H9 (cell line): ENCODE data around the gene MAEA. TPM values are rescaled to one million over a fixed set of nuclear protein-coding genes. Genes with fewer than 3 reads are reported as not detected.

ENCODE experiments used
- DNase-seq: peaks from one replicate; pipeline ENCODE4 v3.0.0-alpha.2; 2017
- H2AFZ ChIP-seq: one replicate; pipeline ENCODE4 v1.6.1; 2013; ENCODE audit warnings: mild to moderate bottlenecking, low read length, control low read depth, moderate library complexity
- H2AK5ac ChIP-seq: 2 replicates; pipeline ENCODE4 v1.6.1; 2013; ENCODE audit warnings: low read length, control low read depth, mixed read lengths; ENCODE audit not compliant: insufficient read length
- H2BK120ac ChIP-seq: one replicate; pipeline ENCODE4 v1.6.1; 2013; ENCODE audit warnings: low read depth, mild to moderate bottlenecking, low read length, control low read depth, inconsistent platforms; ENCODE audit not compliant: poor library complexity, severe bottlenecking
- H2BK12ac ChIP-seq: 2 replicates; pipeline ENCODE4 v1.6.1; 2013; ENCODE audit warnings: low read length, control low read depth, mixed read lengths, low read depth; ENCODE audit not compliant: insufficient read length
- H2BK15ac ChIP-seq: 2 replicates; pipeline ENCODE4 v1.6.1; 2013; ENCODE audit warnings: low read depth, low read length, control low read depth
- H2BK20ac ChIP-seq: one replicate; pipeline ENCODE4 v1.6.1; 2013; ENCODE audit warnings: low read depth, mild to moderate bottlenecking, low read length, control low read depth, inconsistent platforms; ENCODE audit not compliant: poor library complexity, severe bottlenecking
- H2BK5ac ChIP-seq: 2 replicates; pipeline ENCODE4 v1.6.1; 2013; ENCODE audit warnings: low read length, control low read depth, mixed read lengths; ENCODE audit not compliant: insufficient read length
- H3K14ac ChIP-seq: 2 replicates; pipeline ENCODE4 v1.6.1; 2013; ENCODE audit warnings: low read length, control low read depth; ENCODE audit not compliant: insufficient read depth
- H3K18ac ChIP-seq: 2 replicates; pipeline ENCODE4 v1.6.1; 2013; ENCODE audit warnings: low read depth, mild to moderate bottlenecking, mixed read lengths, low read length, control low read depth; ENCODE audit not compliant: insufficient read length
- H3K23ac ChIP-seq: 2 replicates; pipeline ENCODE4 v1.6.1; 2013; ENCODE audit warnings: low read length, control low read depth, mixed read lengths, low read depth; ENCODE audit not compliant: insufficient read length
- H3K23me2 ChIP-seq: 2 replicates; pipeline ENCODE4 v1.6.1; 2013; ENCODE audit warnings: low read depth, mild to moderate bottlenecking, mixed read lengths, low read length, control low read depth; ENCODE audit not compliant: insufficient read length, poor library complexity, severe bottlenecking
- H3K27ac ChIP-seq: 2 replicates; pipeline ENCODE4 v1.5.1; 2013; ENCODE audit warnings: low read length, control low read depth, mixed read lengths, low read depth; ENCODE audit not compliant: insufficient read length
- H3K27me3 ChIP-seq: 2 replicates; pipeline ENCODE4 v1.6.1; 2013; ENCODE audit warnings: low read length, control low read depth, inconsistent platforms; ENCODE audit not compliant: insufficient read depth
- H3K4ac ChIP-seq: 2 replicates; pipeline ENCODE4 v1.6.1; 2013; ENCODE audit warnings: low read depth, mild to moderate bottlenecking, control low read depth, inconsistent platforms, low read length, moderate library complexity
- H3K4me1 ChIP-seq: 2 replicates; pipeline ENCODE4 v1.6.1; 2013; ENCODE audit warnings: low read length, control low read depth, inconsistent platforms; ENCODE audit not compliant: insufficient read depth
- H3K4me2 ChIP-seq: 2 replicates; pipeline ENCODE4 v1.6.1; 2013; ENCODE audit warnings: low read length, control low read depth, mixed read lengths; ENCODE audit not compliant: insufficient read length, insufficient read depth
- H3K56ac ChIP-seq: 2 replicates; pipeline ENCODE4 v1.6.1; 2013; ENCODE audit warnings: low read depth, mild to moderate bottlenecking, mixed read lengths, low read length, control low read depth; ENCODE audit not compliant: insufficient read length
- H3K79me1 ChIP-seq: 2 replicates; pipeline ENCODE4 v1.6.1; 2013; ENCODE audit warnings: low read depth, mild to moderate bottlenecking, moderate library complexity, low read length, control low read depth, inconsistent platforms; ENCODE audit not compliant: insufficient read depth, poor library complexity, severe bottlenecking
- H3K79me2 ChIP-seq: 2 replicates; pipeline ENCODE4 v1.6.1; 2013; ENCODE audit warnings: low read length, control low read depth, inconsistent platforms; ENCODE audit not compliant: insufficient read depth
- H3K9ac ChIP-seq: 2 replicates; pipeline ENCODE4 v1.6.1; 2013; ENCODE audit warnings: low read length, control low read depth, mixed read lengths; ENCODE audit not compliant: insufficient read length; ENCODE audit errors: extremely low read depth
- H3K9me3 ChIP-seq: one replicate; pipeline ENCODE4 v1.6.1; 2013; ENCODE audit warnings: low read depth, low read length, inconsistent platforms; ENCODE audit not compliant: control insufficient read depth
- H3T11ph ChIP-seq: one replicate; pipeline ENCODE4 v1.6.1; 2013; ENCODE audit warnings: mild to moderate bottlenecking, low read length, control low read depth, inconsistent platforms
- H4K20me1 ChIP-seq: one replicate; pipeline ENCODE4 v1.6.1; 2013; ENCODE audit not compliant: control insufficient read depth, insufficient read length, insufficient read depth
- H4K5ac ChIP-seq: 2 replicates; pipeline ENCODE4 v1.6.1; 2013; ENCODE audit warnings: low read depth, mild to moderate bottlenecking, mixed read lengths, low read length, control low read depth; ENCODE audit not compliant: insufficient read length
- H4K8ac ChIP-seq: replicated peaks from 2 replicates; pipeline ENCODE4 v1.6.1; 2013; ENCODE audit warnings: low read length, control low read depth, mixed read lengths, low read depth; ENCODE audit not compliant: insufficient read length
- H4K91ac ChIP-seq: 2 replicates; pipeline ENCODE4 v1.6.1; 2013; ENCODE audit warnings: low read depth, mild to moderate bottlenecking, moderate library complexity, mixed read lengths, low read length, control low read depth; ENCODE audit not compliant: insufficient read length
- H3K27ac Mint-ChIP-seq, 3 experiments: 2 replicates in 2 of 3; 3 replicates in 1 of 3; pipeline ENCODE4 v1.8.0; 2020 to 2021; ENCODE audit warnings: mixed read lengths in 3 of 3, mild to moderate bottlenecking in 1 of 3, moderate library complexity in 1 of 3
- H3K27me3 Mint-ChIP-seq: 2 replicates; pipeline ENCODE4 v1.8.0; 2021; ENCODE audit warnings: low read depth, mild to moderate bottlenecking, moderate library complexity, mixed read lengths
- H3K36me3 Mint-ChIP-seq, 3 experiments: 2 replicates in 2 of 3; 3 replicates in 1 of 3; pipeline ENCODE4 v1.8.0; 2020 to 2021; ENCODE audit warnings: low read depth in 3 of 3, mixed read lengths in 3 of 3; ENCODE audit not compliant: insufficient read depth in 1 of 3
- H3K4me1 Mint-ChIP-seq, 2 experiments: 2 replicates each; pipeline ENCODE4 v1.8.0; 2020; ENCODE audit warnings: mixed read lengths in 2 of 2
- H3K4me3 Mint-ChIP-seq, 2 experiments: 2 replicates in 1 of 2; 3 replicates in 1 of 2; pipeline ENCODE4 v1.8.0; 2020 to 2021; ENCODE audit warnings: mild to moderate bottlenecking in 2 of 2, mixed read lengths in 2 of 2, moderate library complexity in 1 of 2
- H3K9me3 Mint-ChIP-seq, 2 experiments: 2 replicates in 1 of 2; 3 replicates in 1 of 2; pipeline ENCODE4 v1.8.0; 2020; ENCODE audit warnings: mild to moderate bottlenecking in 2 of 2, mixed read lengths in 2 of 2, moderate library complexity in 1 of 2
- WGBS: extraction: QIAGEN DNeasy Blood & Tissue Kit; methylation state at CpG from one replicate; pipeline ENCODE4 v1.1.7; 2013; ENCODE audit warnings: missing lambda C conversion rate, low lambda C conversion rate, mixed read lengths; ENCODE audit not compliant: insufficient read length; ENCODE audit errors: extremely low coverage; 5-methylcytosine and 5-hydroxymethylcytosine counted together
- total RNA-seq: library from RNA; stranded (reverse); gene quantifications from 2 replicates; pipeline ENCODE4 v1.2.1, GENCODE V29; 2021
- TF ChIP-seq, protein P1 (sequence below): fragments of 200-600 bp; sonication (generic); conservative IDR thresholded peaks from 3 replicates; pipeline ENCODE4 v1.8.0; 2021; ENCODE audit warnings: antibody characterized with exemption, mild to moderate bottlenecking

MAEA gene
- total RNA-seq, 1 experiment from 2014 or later, result 85.6 TPM

DNA sequence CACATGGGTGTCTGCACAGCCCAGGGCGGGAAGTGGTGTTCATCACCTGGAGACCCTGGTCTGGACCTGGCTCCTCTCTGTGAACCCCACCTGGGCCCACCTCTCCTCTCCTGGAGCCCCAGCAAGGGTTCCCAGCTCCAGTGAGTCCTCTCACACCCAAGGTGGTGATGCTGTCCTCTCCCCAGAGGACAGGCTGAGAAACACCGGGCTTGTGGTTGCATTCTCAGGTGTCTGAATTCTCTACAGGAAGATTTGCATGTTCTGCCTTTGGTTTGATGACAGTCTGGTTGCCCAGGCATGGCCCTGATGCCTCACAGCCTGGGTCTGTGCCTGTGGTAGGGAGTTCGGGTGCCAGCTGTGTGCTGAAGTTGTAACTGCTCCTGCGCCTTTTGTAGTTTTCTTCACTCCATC, 3.8 kb downstream of the MAEA start:
- Histone ChIP-seq H3K4ac (no peak overlapping the region), H3K9me3 (no peaks in the 10 kb centered on the region), H3K14ac (no peak overlapping the region), H2BK15ac (no peak overlapping the region), H3K79me2 (peaks cover 62% of the 10 kb centered on the region; the same call in 1 of the 2 replicates), H3K23ac (no peak overlapping the region), H3K4me2 (no peak overlapping the region), H2BK12ac (no peak overlapping the region), H3K27ac (no peak overlapping the region), H3K79me1 (peaks cover 18% of the 10 kb centered on the region), H3K27me3 (no peaks in the 10 kb centered on the region), H3T11ph (no peak overlapping the region), H3K56ac (no peak overlapping the region), H2AFZ (no peak overlapping the region), H4K8ac (no peak overlapping the region), H4K20me1 (no peaks in the 10 kb centered on the region), H2AK5ac (no peak overlapping the region), H4K5ac (no peak overlapping the region), H2BK120ac (no peak overlapping the region), H3K18ac (no peak overlapping the region), H3K23me2 (peaks cover 9% of the 10 kb centered on the region), H4K91ac (no peak overlapping the region), H3K9ac (no peak overlapping the region), H2BK20ac (no peak overlapping the region), H2BK5ac (no peak overlapping the region), H3K4me1 (no peaks in the 10 kb centered on the region; the same call in 1 of the 2 replicates)
- peaks cover 0 to 28% (median 21%) of the 10 kb centered on the region in 3 experiments for H3K36me3 Mint-ChIP-seq
- peaks cover under 1% of the 10 kb centered on the region; the same call in 1 of the 2 replicates for H3K27me3 Mint-ChIP-seq
- peak overlapping the region in 2 of 3 experiments; percentile 13 to 45; a peak in 3 of 7 replicates for H3K27ac Mint-ChIP-seq
- TF ChIP-seq, protein P1, sequence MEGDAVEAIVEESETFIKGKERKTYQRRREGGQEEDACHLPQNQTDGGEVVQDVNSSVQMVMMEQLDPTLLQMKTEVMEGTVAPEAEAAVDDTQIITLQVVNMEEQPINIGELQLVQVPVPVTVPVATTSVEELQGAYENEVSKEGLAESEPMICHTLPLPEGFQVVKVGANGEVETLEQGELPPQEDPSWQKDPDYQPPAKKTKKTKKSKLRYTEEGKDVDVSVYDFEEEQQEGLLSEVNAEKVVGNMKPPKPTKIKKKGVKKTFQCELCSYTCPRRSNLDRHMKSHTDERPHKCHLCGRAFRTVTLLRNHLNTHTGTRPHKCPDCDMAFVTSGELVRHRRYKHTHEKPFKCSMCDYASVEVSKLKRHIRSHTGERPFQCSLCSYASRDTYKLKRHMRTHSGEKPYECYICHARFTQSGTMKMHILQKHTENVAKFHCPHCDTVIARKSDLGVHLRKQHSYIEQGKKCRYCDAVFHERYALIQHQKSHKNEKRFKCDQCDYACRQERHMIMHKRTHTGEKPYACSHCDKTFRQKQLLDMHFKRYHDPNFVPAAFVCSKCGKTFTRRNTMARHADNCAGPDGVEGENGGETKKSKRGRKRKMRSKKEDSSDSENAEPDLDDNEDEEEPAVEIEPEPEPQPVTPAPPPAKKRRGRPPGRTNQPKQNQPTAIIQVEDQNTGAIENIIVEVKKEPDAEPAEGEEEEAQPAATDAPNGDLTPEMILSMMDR, result no peak
- DNase-seq, result no peak
- no peaks in the 10 kb centered on the region; a peak in 1 of 5 replicates for H3K9me3 Mint-ChIP-seq
- WGBS, result no CpG with 5 or more reads among the region's 4 CpGs
- no peak overlapping the region for H3K4me3 Mint-ChIP-seq
- H3K4me1 Mint-ChIP-seq, result peaks cover 43 to 53% of the 10 kb centered on the region in 2 experiments
